GM18505 (cell line): ENCODE measurements around the gene ST14.
"Not testable (repeated sequence)": the region's sequence is repeated elsewhere in the genome, so short reads cannot be mapped to it uniquely, and the experiment has no call there.

Experiments
- ATAC-seq: cut with Tn5 transposase; IDR thresholded peaks from one replicate; pipeline ENCODE4 v1.9.1; 2021; ENCODE audit not compliant: unreplicated experiment
- POLR2A ChIP-seq: IDR thresholded peaks from 4 replicates; pipeline ENCODE4 v1.6.1; 2011; ENCODE audit warnings: borderline replicate concordance; ENCODE audit not compliant: insufficient read depth, insufficient read length; ENCODE audit errors: extremely low read depth

ST14 gene

GRCh38 chr11:130217133-130218031 is 57.8 kb downstream of the ST14 start:
- no peak for TF ChIP-seq POLR2A
- ATAC-seq: no peak

- no peak for ATAC-seq
- TF ChIP-seq POLR2A: no peak
Measured at GRCh38 chr11:130218501-130219070, 59.0 kb downstream of the ST14 start.

GRCh38 chr11:130219148-130219547 is 59.6 kb downstream of the ST14 start:
- TF ChIP-seq POLR2A: no peak
- no peak for ATAC-seq

- ATAC-seq: no peak
- TF ChIP-seq POLR2A: no peak
Measured at GRCh38 chr11:130220311-130221035, 60.9 kb downstream of the ST14 start.

- ATAC-seq: no peak
- TF ChIP-seq POLR2A: no peak
Measured at GRCh38 chr11:130223291-130223971, 63.8 kb downstream of the ST14 start.

- no peak for ATAC-seq
- no peak for TF ChIP-seq POLR2A
Measured at GRCh38 chr11:130227373-130227772, 67.8 kb downstream of the ST14 start.

GRCh38 chr11:130233486-130233885 is 73.9 kb downstream of the ST14 start:
- ATAC-seq: not testable (repeated sequence)

GRCh38 chr11:130233888-130234287 is 74.3 kb downstream of the ST14 start:
- not testable (repeated sequence) for ATAC-seq

- no peak for TF ChIP-seq POLR2A
- no peak for ATAC-seq
Measured at GRCh38 chr11:130234315-130234714, 74.7 kb downstream of the ST14 start.

GRCh38 chr11:130237282-130238006 is 77.9 kb downstream of the ST14 start:
- TF ChIP-seq POLR2A: no peak

GRCh38 chr11:130241713-130242112 is 82.1 kb downstream of the ST14 start:
- no peak for ATAC-seq
- TF ChIP-seq POLR2A: no peak

More at GRCh38 chr11:130237282-130238006, 77.9 kb downstream of the ST14 start:
- no peak for ATAC-seq

- peak; percentile 85 for ATAC-seq
- TF ChIP-seq POLR2A: no peak
Measured at GRCh38 chr11:130243816-130244215, 84.2 kb downstream of the ST14 start.

- TF ChIP-seq POLR2A: no peak
Measured at GRCh38 chr11:130244848-130245247, 85.3 kb downstream of the ST14 start.

GRCh38 chr11:130245375-130245774 is 85.8 kb downstream of the ST14 start:
- ATAC-seq: not testable (repeated sequence)

More at GRCh38 chr11:130244848-130245247, 85.3 kb downstream of the ST14 start:
- no peak for ATAC-seq
